ENCODE results near the gene ATF5. TPM values are rescaled to one million over a fixed set of nuclear protein-coding genes. Genes with fewer than 3 reads are reported as not detected.

Gene ATF5
- total and polyA plus RNA-seq, 2 donors (not counting 1 experiment from before 2014, with no cell fraction given): 9.0 to 37.6 TPM

- Histone ChIP-seq H3K4me1 (ENCODE audit: control insufficient read depth in 2 of 2, insufficient read depth in 2 of 2, low read length in 2 of 2) (peaks cover 3 to 8% of the 10 kb centered on the region in 2 donors), H3K27ac (ENCODE audit: low read length in 2 of 2) (no peak overlapping the region), H3K79me2 (ENCODE audit: control insufficient read depth, insufficient read depth, low read length) (no peaks in the 10 kb centered on the region), H3K4me2 (replicated peaks; ENCODE audit: low read depth, low read length, poor library complexity, severe bottlenecking) (no peak overlapping the region), H4K20me1 (ENCODE audit: control insufficient read depth, insufficient read depth, low read length, poor library complexity, severe bottlenecking) (no peaks in the 10 kb centered on the region), H3K4me3 (ENCODE audit: control extremely low read depth in 1 of 5, extremely low read depth in 1 of 5, insufficient read depth in 1 of 5, low read depth in 2 of 5, low read length in 4 of 5) (no peak overlapping the region), H3K36me3 (replicated peaks in 1 of 2; ENCODE audit: control extremely low read depth in 1 of 2, control insufficient read depth in 1 of 2, extremely low read depth in 1 of 2, insufficient read depth in 2 of 2, low read length in 1 of 2) (no peaks in the 10 kb centered on the region), H3K27me3 (replicated peaks in 1 of 4; ENCODE audit: control extremely low read depth in 1 of 4, control insufficient read depth in 3 of 4, insufficient read depth in 4 of 4, low read length in 3 of 4) (peaks cover 0 to 25% (median 0%) of the 10 kb centered on the region in 4 experiments), H2AFZ (ENCODE audit: insufficient read depth, low read depth, low read length, poor library complexity, severe bottlenecking) (no peak overlapping the region), H3K9me3 (ENCODE audit: control extremely low read depth in 1 of 3, control insufficient read depth in 2 of 3, insufficient read depth in 1 of 3, low read length in 2 of 3) (no peaks in the 10 kb centered on the region), H3K9ac (ENCODE audit: low read length) (no peak overlapping the region)
- Mint-ChIP-seq H3K27me3 (peaks cover 41% of the 10 kb centered on the region), H3K4me3 (no peak overlapping the region), H3K9me3 (ENCODE audit: insufficient read depth) (no peaks in the 10 kb centered on the region), H3K27ac (no peak overlapping the region), H3K4me1 (peaks cover 13% of the 10 kb centered on the region)
- TF ChIP-seq CTCF (IDR thresholded peaks at IDR 0.05) (no peak), EZH2 (IDR thresholded peaks at IDR 0.05; ENCODE audit: borderline replicate concordance, insufficient read depth, low read depth, low read length, poor library complexity, severe bottlenecking) (no peak)
- ChIA-PET CTCF (interaction anchor here (0.8 kb wide), 1 partner anchor 15 kb away, joined by 3 read pairs; no protein-coding TSS in a partner anchor), POLR2A (no interaction called here)
- intact Hi-C loops (cut with micrococcal nuclease): no loop called here
- no peak for DNase-seq
- no peak for ATAC-seq (ENCODE audit: low read depth)
- WGBS (ENCODE audit: insufficient coverage): 87% methylated on average over 11 of the region's 13 CpGs
These were observed 23.9 kb downstream of the ATF5 start for GRCh38 chr19:49952906-49953305.

- ATAC-seq (ENCODE audit: low read depth) (no peak), DNase-seq (no peak)
- no peak overlapping the region for H3K4me3 ChIP-seq (ENCODE audit: control extremely low read depth in 1 of 5, extremely low read depth in 1 of 5, insufficient read depth in 1 of 5, low read depth in 2 of 5, low read length in 4 of 5)
- no peaks in the 10 kb centered on the region for H3K36me3 ChIP-seq (replicated peaks in 1 of 2; ENCODE audit: control extremely low read depth in 1 of 2, control insufficient read depth in 1 of 2, extremely low read depth in 1 of 2, insufficient read depth in 2 of 2, low read length in 1 of 2)
- no peak overlapping the region for H3K9ac ChIP-seq (ENCODE audit: low read length)
- H3K27ac ChIP-seq (ENCODE audit: low read length in 2 of 2): no peak overlapping the region
- TF ChIP-seq CTCF (IDR thresholded peaks at IDR 0.05) (no peak), EZH2 (IDR thresholded peaks at IDR 0.05; ENCODE audit: borderline replicate concordance, insufficient read depth, low read depth, low read length, poor library complexity, severe bottlenecking) (no peak)
- POLR2A ChIA-PET: no interaction called here
- intact Hi-C loops (cut with micrococcal nuclease): no loop called here
- H2AFZ ChIP-seq (ENCODE audit: insufficient read depth, low read depth, low read length, poor library complexity, severe bottlenecking): no peak overlapping the region
- Mint-ChIP-seq H3K27me3 (peaks cover 42% of the 10 kb centered on the region), H3K4me1 (peaks cover 13% of the 10 kb centered on the region), H3K4me3 (no peak overlapping the region), H3K9me3 (ENCODE audit: insufficient read depth) (no peaks in the 10 kb centered on the region), H3K27ac (no peak overlapping the region)
- 52% methylated on average over 2 of the region's 7 CpGs for WGBS (ENCODE audit: insufficient coverage)
- H3K79me2 ChIP-seq (ENCODE audit: control insufficient read depth, insufficient read depth, low read length): no peaks in the 10 kb centered on the region
- no peaks in the 10 kb centered on the region for H4K20me1 ChIP-seq (ENCODE audit: control insufficient read depth, insufficient read depth, low read length, poor library complexity, severe bottlenecking)
- H3K4me2 ChIP-seq (replicated peaks; ENCODE audit: low read depth, low read length, poor library complexity, severe bottlenecking): no peak overlapping the region
- H3K4me1 ChIP-seq (ENCODE audit: control insufficient read depth in 2 of 2, insufficient read depth in 2 of 2, low read length in 2 of 2): peaks cover 3 to 8% of the 10 kb centered on the region in 2 donors
- peaks cover 0 to 25% (median 0%) of the 10 kb centered on the region in 4 experiments for H3K27me3 ChIP-seq (replicated peaks in 1 of 4; ENCODE audit: control extremely low read depth in 1 of 4, control insufficient read depth in 3 of 4, insufficient read depth in 4 of 4, low read length in 3 of 4)
- no peaks in the 10 kb centered on the region for H3K9me3 ChIP-seq (ENCODE audit: control extremely low read depth in 1 of 3, control insufficient read depth in 2 of 3, insufficient read depth in 1 of 3, low read length in 2 of 3)
- CTCF ChIA-PET: interaction anchor here (1.0 to 1.3 kb wide), 2 partner anchors 10 to 349 kb away, joined by 3 to 4 read pairs; no protein-coding TSS in a partner anchor
These were observed 24.4 kb downstream of the ATF5 start for GRCh38 chr19:49953416-49953815.

Data from B cell (primary cell).